Measurements from ENCODE around the gene SYNJ2. TPM values are rescaled to one million over a fixed set of nuclear protein-coding genes. Genes with fewer than 3 reads are reported as not detected.

The SYNJ2 gene
- polyA plus RNA-seq, 3 donors = 10.3 to 12.9 (median 11.3) TPM

GRCh38 chr6:158056804-158057203 lies 75.1 kb downstream of the SYNJ2 start:
- no peak for DNase-seq

DNA sequence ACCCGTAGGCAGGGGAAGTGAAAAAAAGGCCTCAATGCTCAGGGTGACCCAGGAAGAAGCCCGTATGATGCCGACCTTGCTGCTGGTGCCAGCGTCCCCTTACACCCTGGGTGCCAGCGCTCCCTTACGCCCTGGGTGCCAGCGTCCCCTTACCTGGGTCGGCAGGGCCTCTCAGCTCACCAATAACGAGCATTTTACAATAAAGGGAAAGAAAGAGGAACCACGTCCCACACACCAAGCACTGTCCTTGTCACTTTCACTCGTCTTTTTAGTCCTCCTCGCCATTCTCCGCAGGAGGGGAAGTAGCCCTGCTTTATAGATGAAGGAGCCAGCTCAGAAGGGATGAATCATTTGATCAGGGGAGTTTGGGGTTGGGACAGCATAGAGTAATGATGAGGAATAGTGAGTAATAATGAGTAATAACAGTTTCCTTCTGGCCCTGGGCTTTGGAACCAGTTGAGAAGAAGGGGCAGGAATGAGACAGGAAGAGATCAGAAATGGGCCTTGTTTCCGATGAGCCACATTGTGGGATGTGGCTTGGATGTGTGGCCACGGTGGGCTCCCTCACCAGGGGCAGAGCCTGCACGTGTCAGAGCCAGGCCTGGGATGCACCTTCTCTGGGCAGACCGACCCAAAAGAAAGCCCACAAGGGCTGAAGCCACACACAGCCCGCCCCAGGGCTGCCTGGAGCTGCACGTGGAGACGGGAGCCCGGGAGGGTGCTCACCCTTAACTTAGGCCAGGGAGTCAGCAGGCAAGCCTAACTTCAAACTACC lies 75.7 kb downstream of the SYNJ2 start:
- DNase-seq = no peak

DNA sequence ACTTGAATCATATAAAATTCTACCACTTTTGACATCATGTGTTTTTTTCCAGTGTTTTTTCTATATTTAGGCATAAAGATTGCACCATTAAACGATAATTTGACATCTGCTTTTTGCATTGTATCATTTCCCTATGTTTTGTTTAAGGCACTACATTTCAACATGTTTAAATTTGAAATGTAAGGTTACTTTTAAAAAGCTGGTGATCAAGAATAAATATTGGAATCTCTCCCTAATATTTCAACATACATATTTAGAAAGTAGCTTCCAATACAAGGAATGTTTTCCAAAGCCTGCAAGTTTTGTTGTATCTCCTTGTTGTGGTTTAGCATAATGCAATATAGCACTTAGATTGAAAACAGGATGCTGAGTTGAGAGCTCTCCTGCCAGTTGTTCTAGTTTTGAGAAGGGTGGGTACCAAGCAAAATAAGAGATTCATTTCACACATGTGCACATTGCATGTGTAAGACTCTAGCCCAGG lies 76.5 kb downstream of the SYNJ2 start:
- no peak for DNase-seq

DNA sequence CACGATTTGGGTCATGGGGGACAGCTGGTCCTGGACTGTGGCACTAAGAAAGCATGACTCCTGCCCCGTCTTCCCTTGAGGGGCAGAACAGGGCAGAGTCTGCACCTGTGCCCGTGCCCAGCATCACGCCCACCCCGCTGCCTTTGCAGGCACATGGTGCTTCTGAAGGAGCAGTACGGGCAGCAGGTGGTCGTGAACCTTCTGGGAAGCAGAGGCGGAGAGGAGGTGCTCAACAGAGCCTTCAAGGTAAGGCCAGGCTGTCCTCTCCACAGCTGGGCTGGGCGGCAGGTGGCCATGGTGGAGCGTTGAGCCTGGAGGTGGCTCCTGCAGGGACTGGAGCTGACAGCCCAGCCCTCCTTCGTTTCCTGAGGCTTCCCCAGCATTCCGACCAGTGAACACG lies 77.4 kb downstream of the SYNJ2 start:
- no peak for DNase-seq

- peak; percentile 71 for DNase-seq
Observed at GRCh38 chr6:158060455-158061360, 79.0 kb downstream of the SYNJ2 start.

DNA sequence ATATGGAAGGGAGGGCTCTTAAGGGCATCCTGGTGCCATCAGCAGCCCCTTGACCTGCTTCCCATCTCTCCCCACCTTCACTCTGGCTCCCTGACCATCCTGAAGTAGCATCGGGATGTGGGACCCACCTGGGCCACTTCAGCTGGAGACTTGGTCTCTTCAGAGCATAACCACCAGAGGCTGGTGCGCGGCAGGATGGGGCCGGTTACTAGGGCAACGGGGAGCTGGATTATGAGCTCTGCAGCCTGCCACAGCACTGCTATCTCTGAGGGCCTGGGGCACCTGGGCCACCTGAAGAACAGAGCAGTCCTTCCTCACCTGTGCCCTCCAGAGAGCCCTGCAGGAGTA lies 79.7 kb downstream of the SYNJ2 start:
- no peak for DNase-seq

DNA sequence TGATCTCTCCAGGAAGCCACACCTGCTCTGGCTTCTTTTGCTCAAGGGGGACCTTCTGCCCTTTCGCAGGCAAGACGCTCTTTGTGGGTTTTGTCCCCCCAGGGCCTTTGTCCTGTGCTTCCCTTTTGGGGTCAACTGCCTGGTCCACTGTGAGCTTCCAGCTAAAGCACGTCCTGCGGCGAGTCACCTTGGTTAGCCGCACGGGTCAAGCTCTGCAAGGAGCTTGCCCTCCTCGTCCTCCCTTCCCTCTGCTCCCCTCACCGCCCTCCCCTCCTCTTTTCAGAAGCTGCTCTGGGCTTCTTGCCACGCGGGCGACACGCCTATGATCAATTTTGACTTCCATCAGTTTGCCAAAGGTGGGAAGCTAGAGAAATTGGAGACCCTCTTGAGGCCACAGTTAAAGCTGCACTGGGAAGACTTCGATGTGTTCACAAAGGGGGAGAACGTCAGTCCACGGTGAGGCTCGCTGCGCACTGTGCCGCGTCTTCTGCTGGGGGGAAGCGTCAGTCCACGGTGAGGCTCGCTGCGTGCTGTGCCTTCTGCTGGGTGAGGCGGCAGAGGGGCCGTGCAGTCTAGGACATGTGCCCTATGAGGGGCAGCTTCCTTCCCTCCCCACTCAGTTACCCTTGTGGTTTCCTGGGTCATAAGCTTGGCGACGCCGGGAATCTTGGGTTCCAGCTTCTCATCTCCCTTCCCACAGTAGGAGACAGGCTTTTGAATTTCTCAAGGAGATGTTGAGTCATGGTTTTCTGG lies 80.2 kb downstream of the SYNJ2 start:
- no peak for DNase-seq

GRCh38 chr6:158063736-158064135 lies 82.1 kb downstream of the SYNJ2 start:
- DNase-seq = no peak

DNA sequence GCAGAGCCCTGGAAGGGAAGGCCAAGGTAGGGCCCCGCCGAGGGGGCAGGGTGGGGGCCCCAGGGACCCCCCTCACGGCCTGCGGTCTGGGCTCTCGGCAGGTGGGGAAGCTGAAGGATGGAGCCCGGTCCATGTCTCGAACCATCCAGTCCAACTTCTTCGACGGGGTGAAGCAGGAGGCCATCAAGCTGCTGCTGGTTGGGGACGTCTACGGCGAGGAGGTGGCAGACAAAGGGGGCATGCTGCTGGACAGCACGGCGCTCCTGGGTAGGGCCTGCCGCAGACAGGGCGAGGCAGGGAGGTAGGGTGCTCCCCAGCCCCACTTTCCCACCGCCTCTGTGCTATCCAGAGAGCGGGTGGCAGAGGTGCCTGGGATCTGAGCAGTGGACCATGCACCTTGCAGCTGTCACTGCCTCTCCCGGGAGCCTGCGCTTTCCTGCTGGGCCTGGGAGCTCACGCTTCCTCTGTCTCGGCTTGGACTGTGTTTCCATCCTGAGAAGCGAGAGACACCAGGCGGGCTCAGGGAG lies 83.1 kb downstream of the SYNJ2 start:
- DNase-seq = no peak

DNA sequence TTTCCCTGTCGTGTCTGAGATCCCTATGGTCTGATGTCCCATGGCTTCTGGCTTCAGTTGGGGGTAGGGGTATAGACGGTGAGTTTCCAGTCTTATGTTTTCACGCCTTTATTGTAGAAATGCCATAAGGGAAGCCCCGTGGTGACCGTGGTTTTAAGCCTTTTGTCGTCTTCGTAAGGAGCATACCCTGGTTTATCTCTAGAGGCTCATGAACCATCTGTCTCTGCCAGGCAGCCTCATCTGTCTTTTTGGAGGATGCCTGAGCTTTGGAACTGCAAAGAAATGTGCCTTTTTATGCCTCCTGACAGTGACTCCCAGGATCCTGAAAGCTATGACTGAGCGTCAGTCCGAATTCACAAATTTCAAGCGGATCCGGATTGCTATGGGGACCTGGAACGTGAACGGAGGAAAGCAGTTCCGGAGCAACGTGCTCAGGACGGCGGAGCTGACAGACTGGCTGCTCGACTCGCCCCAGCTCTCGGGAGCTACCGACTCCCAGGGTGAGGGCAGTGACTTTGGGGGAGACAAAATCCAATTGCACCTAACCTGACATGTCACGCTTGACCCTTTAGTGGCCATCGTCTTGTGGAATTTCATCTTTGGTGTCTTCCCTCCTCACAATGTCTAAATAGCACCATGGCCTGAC lies 84.6 kb downstream of the SYNJ2 start:
- no peak for DNase-seq

DNA sequence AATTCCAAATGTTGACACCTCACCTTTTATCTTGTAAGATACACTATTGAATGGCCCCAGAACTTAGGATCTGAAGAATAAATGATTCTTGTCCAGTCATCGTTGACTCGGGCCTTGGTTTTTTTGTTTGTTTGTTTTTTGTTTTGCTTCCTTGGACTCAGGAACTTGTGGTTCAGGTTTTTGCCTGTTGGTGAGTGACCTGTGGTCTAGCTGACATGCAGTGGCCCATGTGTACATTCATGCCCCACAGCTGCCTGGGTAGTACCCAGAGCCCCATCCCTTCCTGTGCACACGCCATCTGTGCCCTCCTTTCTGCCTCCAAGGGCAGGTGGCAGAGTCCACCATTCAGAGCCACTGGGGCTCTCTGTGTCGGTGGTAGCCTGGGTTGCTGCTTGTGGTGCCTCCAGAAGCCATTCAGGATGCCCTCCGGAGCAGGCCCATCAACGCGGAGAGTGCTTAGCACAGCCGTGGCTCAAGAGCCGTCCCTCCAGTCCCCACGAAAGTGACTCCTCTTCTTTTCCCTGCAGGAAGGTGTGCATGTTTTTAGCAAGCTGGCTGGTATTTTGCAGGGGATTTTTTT lies 85.9 kb downstream of the SYNJ2 start:
- no peak for DNase-seq

GRCh38 chr6:158068156-158068892 lies 86.7 kb downstream of the SYNJ2 start:
- DNase-seq = no peak

GRCh38 chr6:158068893-158069799 lies 87.5 kb downstream of the SYNJ2 start:
- no peak for DNase-seq

GRCh38 chr6:158069800-158070195 lies 88.1 kb downstream of the SYNJ2 start:
- no peak for DNase-seq

DNA sequence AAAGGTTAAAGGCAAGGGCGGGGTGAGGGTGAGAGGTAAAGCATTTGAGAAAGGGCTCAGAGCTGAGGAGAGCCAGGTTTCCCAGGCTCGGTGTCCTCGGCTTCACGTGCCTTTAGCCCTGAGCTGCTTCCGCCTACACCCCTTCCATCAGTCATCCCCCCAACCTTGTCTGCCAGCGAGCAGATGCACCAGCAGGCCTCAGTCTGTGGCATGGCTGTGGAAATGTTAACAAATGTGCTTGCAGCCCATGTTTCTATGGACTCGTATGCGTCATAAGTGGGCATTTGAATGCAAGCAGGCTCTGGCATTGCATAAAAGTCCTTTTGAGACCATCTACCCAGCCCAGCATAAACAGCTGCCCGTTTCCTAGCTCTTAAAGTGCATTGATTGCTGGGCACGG lies 88.8 kb downstream of the SYNJ2 start:
- no peak for DNase-seq

- DNase-seq = no peak
Observed at GRCh38 chr6:158071121-158072082, 89.7 kb downstream of the SYNJ2 start.

DNA sequence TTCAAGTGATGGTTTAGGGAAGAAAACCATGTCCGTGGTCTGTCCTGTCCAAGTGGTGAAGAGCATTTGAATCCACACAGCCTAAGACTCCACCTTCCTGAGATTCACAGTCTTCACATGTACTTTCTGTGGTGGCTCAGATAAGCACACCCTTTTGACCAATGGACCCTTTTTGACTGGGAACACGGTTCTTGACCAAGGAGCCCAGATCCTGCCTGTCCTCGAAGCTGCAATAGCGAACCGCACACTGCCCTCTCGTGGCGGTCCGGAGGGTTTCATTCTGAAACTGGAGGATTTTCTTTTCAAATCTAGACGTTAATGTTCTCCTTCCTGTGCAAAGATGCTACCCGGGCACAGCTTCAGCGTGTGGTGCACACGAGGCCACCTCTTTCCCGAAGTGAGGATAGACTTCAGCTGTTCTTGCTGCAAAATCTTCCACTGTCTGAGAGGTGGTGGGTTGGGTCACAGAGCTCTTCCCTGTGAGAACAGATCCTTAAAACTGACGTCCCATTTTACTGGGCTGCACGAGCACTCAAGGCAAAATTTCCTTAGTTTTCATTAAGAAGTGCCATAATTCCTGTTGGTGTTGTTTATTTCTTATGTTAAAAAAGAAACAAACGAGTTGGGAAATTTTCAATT lies 90.5 kb downstream of the SYNJ2 start:
- peak; percentile 62 for DNase-seq

DNA sequence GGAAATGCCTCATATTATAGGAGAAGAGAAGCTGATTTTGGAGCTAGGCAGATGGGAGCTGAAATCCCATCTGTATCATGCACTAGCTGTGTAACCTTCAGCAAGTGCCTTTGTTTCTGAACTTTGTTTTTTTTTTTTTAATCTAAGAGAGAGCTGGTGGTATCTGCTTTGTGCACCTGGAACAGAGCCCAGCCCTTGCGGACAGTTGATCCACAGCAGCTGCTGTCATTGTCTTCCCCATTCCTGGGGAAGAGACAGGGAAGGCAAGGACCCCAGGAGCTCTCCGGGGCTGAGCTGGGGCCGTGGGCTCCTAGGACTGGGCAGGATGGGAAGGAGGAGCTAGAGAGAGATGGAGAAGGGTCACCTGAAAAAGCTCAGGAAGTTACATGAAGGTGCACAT lies 92.1 kb downstream of the SYNJ2 start:
- no peak for DNase-seq
